Cardiac septum (tissue), 1 donor: ENCODE measurements around the gene TOX2. TPM values are rescaled to one million over a fixed set of nuclear protein-coding genes. Genes with fewer than 3 reads are reported as not detected.

Experiments
- DNase-seq: peaks from one replicate; pipeline ENCODE4 v3.0.0-alpha.2; 2020; ENCODE audit warnings: low spot score
- intact Hi-C: fragments of 100-400 bp; cut with DNase I; formaldehyde crosslinking; loops from one replicate; pipeline ENCODE4 v1.14.0; 2022
- total RNA-seq: library from RNA; stranded (reverse); fragmentation: NEBNext Ultra II Directional; extraction: Animal tissue kit (Norgen Biotek cat#: 25700); gene quantifications from one replicate; pipeline ENCODE4 v1.2.1, GENCODE V29; 2021
- donor health status: DM: no; HTN: no; CAD: no.

The TOX2 gene
- total RNA-seq, 1 donor from 2014 or later, result 1.4 TPM

- intact Hi-C loops, result no loop called here
- no peak for DNase-seq
These were observed 152.3 kb downstream of the TOX2 start for GRCh38 chr20:44066645-44067606.

GRCh38 chr20:44067650-44068081 is 153.0 kb downstream of the TOX2 start:
- intact Hi-C loops, result no loop called here
- no peak for DNase-seq

GRCh38 chr20:44068316-44069201 is 153.9 kb downstream of the TOX2 start:
- intact Hi-C loops, result no loop called here
- no peak for DNase-seq

- intact Hi-C loops, result no loop called here
- DNase-seq, result peak; percentile 90
These were observed 154.8 kb downstream of the TOX2 start for GRCh38 chr20:44069203-44070011.

GRCh38 chr20:44070139-44070900 is 155.7 kb downstream of the TOX2 start:
- no peak for DNase-seq
- intact Hi-C loops, result no loop called here

GRCh38 chr20:44071057-44071456 is 156.4 kb downstream of the TOX2 start:
- intact Hi-C loops, result no loop called here
- DNase-seq, result no peak

- intact Hi-C loops, result no loop called here
- no peak for DNase-seq
These were observed 157.0 kb downstream of the TOX2 start for GRCh38 chr20:44071526-44072111.

- intact Hi-C loops, result no loop called here
- no peak for DNase-seq
These were observed 157.7 kb downstream of the TOX2 start for GRCh38 chr20:44072384-44072783.

- intact Hi-C loops, result no loop called here
These were observed 158.5 kb downstream of the TOX2 start for GRCh38 chr20:44073011-44073674.

GRCh38 chr20:44073675-44074071 is 159.0 kb downstream of the TOX2 start:
- no peak for DNase-seq
- intact Hi-C loops, result no loop called here

More at GRCh38 chr20:44073011-44073674, 158.5 kb downstream of the TOX2 start:
- no peak for DNase-seq

GRCh38 chr20:44074252-44075151 is 159.8 kb downstream of the TOX2 start:
- no peak for DNase-seq
- intact Hi-C loops, result no loop called here

- intact Hi-C loops, result no loop called here
- no peak for DNase-seq
These were observed 160.7 kb downstream of the TOX2 start for GRCh38 chr20:44075191-44075949.

- no peak for DNase-seq
- intact Hi-C loops, result no loop called here
These were observed 161.2 kb downstream of the TOX2 start for GRCh38 chr20:44075950-44076232.

- DNase-seq, result no peak
- intact Hi-C loops, result no loop called here
These were observed 164.6 kb downstream of the TOX2 start for GRCh38 chr20:44079291-44079690.

- intact Hi-C loops, result loop anchor here (1.0 to 5.0 kb wide), 5 partner anchors 23 to 541 kb away; no protein-coding TSS in a partner anchor
- DNase-seq, result no peak
These were observed 165.4 kb downstream of the TOX2 start for GRCh38 chr20:44080064-44080463.

- DNase-seq, result peak; percentile 88
- intact Hi-C loops, result loop anchor here (1.0 to 5.0 kb wide), 5 partner anchors 24 to 542 kb away; no protein-coding TSS in a partner anchor
These were observed 166.1 kb downstream of the TOX2 start for GRCh38 chr20:44080646-44081267.
